NCI-H446 (cell line): ENCODE results near the gene C6orf89.

Source experiments
- DNase-seq, 2 experiments: peaks; one replicate each; lab custom pipeline; 2025; lab: John Stamatoyannopoulos, UW

C6orf89 gene

GRCh38 chr6:36969240-36969691 lies 83.5 kb downstream of the C6orf89 start:
- no peak for DNase-seq

GRCh38 chr6:36969988-36970891 lies 84.5 kb downstream of the C6orf89 start:
- no peak for DNase-seq

GRCh38 chr6:36970892-36971842 lies 85.4 kb downstream of the C6orf89 start:
- DNase-seq = no peak

- no peak for DNase-seq
Observed at GRCh38 chr6:36971921-36972673, 86.3 kb downstream of the C6orf89 start.

GRCh38 chr6:36973190-36973589 lies 87.4 kb downstream of the C6orf89 start:
- no peak for DNase-seq

- no peak for DNase-seq
Observed at GRCh38 chr6:36973647-36974046, 87.9 kb downstream of the C6orf89 start.

- no peak for DNase-seq
Observed at GRCh38 chr6:36975231-36976006, 89.7 kb downstream of the C6orf89 start.

- DNase-seq = no peak
Observed at GRCh38 chr6:36976007-36976264, 90.2 kb downstream of the C6orf89 start.

GRCh38 chr6:36976509-36976908 lies 90.8 kb downstream of the C6orf89 start:
- no peak for DNase-seq

- DNase-seq = no peak
Observed at GRCh38 chr6:36976931-36977330, 91.2 kb downstream of the C6orf89 start.

GRCh38 chr6:36977470-36977941 lies 91.8 kb downstream of the C6orf89 start:
- DNase-seq = no peak
